H1 (cell line): ENCODE measurements around the gene AGPAT4. TPM values are rescaled to one million over a fixed set of nuclear protein-coding genes. Genes with fewer than 3 reads are reported as not detected.

Experiments used
- CTCF ChIA-PET: fragments of 300-600 bp; sonication (Branson Sonifier 250); formaldehyde crosslinking; loops from one replicate; lab custom pipeline; 2021; ENCODE audit not compliant: partially characterized antibody; lab: Charles Lee
- POLR2A ChIA-PET: fragments of 300-600 bp; sonication (Branson Sonifier 250); formaldehyde crosslinking; loops from one replicate; lab custom pipeline; 2021; ENCODE audit warnings: inconsistent platforms; ENCODE audit not compliant: partially characterized antibody; lab: Charles Lee
- DNase-seq, 2 experiments: peaks; one replicate each; pipeline versions ENCODE4 v3.0.0 to v3.0.0-alpha.2; 2010 to 2022; ENCODE audit warnings: low spot score in 2 of 2, low read depth in 1 of 2, mixed read lengths in 1 of 2
- FAIRE-seq: peaks from 2 replicates; lab custom pipeline; 2011; peaks lifted over from hg19 to GRCh38; lab: Jason Lieb, UNC
- H2AFZ ChIP-seq: 2 replicates; pipeline ENCODE4 v1.8.1; 2012; ENCODE audit warnings: low read length, inconsistent platforms
- H2AK5ac ChIP-seq: 2 replicates; pipeline ENCODE4 v1.6.1; 2013; ENCODE audit warnings: low read depth, low read length
- H2BK120ac ChIP-seq: replicated peaks from 2 replicates; pipeline ENCODE3; 2013; ENCODE audit warnings: low read depth, low read length, inconsistent platforms
- H2BK12ac ChIP-seq: 2 replicates; pipeline ENCODE4 v1.6.1; 2013; ENCODE audit warnings: low read depth, low read length
- H2BK15ac ChIP-seq: 2 replicates; pipeline ENCODE4 v1.6.1; 2013; ENCODE audit warnings: low read length
- H2BK20ac ChIP-seq: 2 replicates; pipeline ENCODE4 v1.6.1; 2013; ENCODE audit warnings: low read length
- H2BK5ac ChIP-seq: 2 replicates; pipeline ENCODE4 v1.6.1; 2013; ENCODE audit warnings: low read depth, low read length
- H3K14ac ChIP-seq: 2 replicates; pipeline ENCODE4 v1.6.1; 2013; ENCODE audit warnings: inconsistent platforms; ENCODE audit not compliant: insufficient read length
- H3K18ac ChIP-seq: 2 replicates; pipeline ENCODE4 v1.6.1; 2013; ENCODE audit warnings: low read length; ENCODE audit errors: extremely low read depth
- H3K23ac ChIP-seq: 2 replicates; pipeline ENCODE4 v1.6.1; 2013; ENCODE audit warnings: inconsistent platforms; ENCODE audit not compliant: insufficient read length
- H3K23me2 ChIP-seq: 2 replicates; pipeline ENCODE4 v1.6.1; 2013; ENCODE audit warnings: low read depth, low read length
- H3K27ac ChIP-seq: 2 replicates; pipeline ENCODE4 v1.6.1; 2011; ENCODE audit warnings: low read depth, low read length, inconsistent platforms
- H3K27me3 ChIP-seq, 4 experiments: replicated peaks in 1 of 4; 1 replicate in 1 of 4; 2 replicates in 3 of 4; pipeline versions ENCODE4 v1.6.1 to v1.8.1; 2011 to 2013; ENCODE audit warnings: low read length in 3 of 4, mild to moderate bottlenecking in 3 of 4, inconsistent platforms in 2 of 4, mixed read lengths in 2 of 4, moderate library complexity in 1 of 4; ENCODE audit not compliant: control insufficient read depth in 3 of 4, insufficient read depth in 3 of 4; ENCODE audit errors: extremely low read depth in 1 of 4
- H3K36me3 ChIP-seq, 4 experiments: 2 replicates each; pipeline versions ENCODE4 v1.6.1 to v1.8.1; 2011 to 2013; ENCODE audit warnings: mild to moderate bottlenecking in 4 of 4, low read length in 3 of 4, moderate library complexity in 2 of 4, control low read depth in 1 of 4, inconsistent platforms in 1 of 4; ENCODE audit not compliant: insufficient read depth in 4 of 4, control insufficient read depth in 2 of 4
- H3K4ac ChIP-seq: replicated peaks from 2 replicates; pipeline ENCODE3; 2013; ENCODE audit warnings: low read length, low read depth, mixed read lengths, inconsistent platforms; ENCODE audit not compliant: insufficient read length
- H3K4me1 ChIP-seq, 4 experiments: replicated peaks in 1 of 4; 1 replicate in 1 of 4; 2 replicates in 3 of 4; pipeline versions ENCODE4 v1.6.1 to v1.8.1; 2011 to 2013; ENCODE audit warnings: low read length in 3 of 4, inconsistent platforms in 2 of 4, mixed read lengths in 1 of 4; ENCODE audit not compliant: insufficient read depth in 4 of 4, control insufficient read depth in 3 of 4
- H3K4me2 ChIP-seq, 2 experiments: 2 replicates each; pipeline versions ENCODE4 v1.6.1 to v1.8.1; 2011 to 2013; ENCODE audit warnings: low read depth in 2 of 2, low read length in 2 of 2, control low read depth in 1 of 2, inconsistent platforms in 1 of 2, mild to moderate bottlenecking in 1 of 2; ENCODE audit not compliant: insufficient read depth in 1 of 2
- H3K4me3 ChIP-seq, 4 experiments: fragments of 200-600, 300-600 bp in 1 of 4; sonication (generic), shearing (Covaris generic), sonication (Bioruptor Twin) in 1 of 4; 2 replicates each; pipeline versions ENCODE4 v1.5.1 to v1.8.1; 2011 to 2016; ENCODE audit warnings: low read length in 4 of 4, low read depth in 3 of 4, control low read depth in 2 of 4, inconsistent platforms in 2 of 4, mild to moderate bottlenecking in 2 of 4, mixed read lengths in 1 of 4, moderate library complexity in 1 of 4; ENCODE audit not compliant: insufficient read depth in 2 of 4; ENCODE audit errors: extremely low read depth in 1 of 4
- H3K56ac ChIP-seq: replicated peaks from 2 replicates; pipeline ENCODE3; 2013; ENCODE audit warnings: low read depth, mild to moderate bottlenecking, mixed read lengths, low read length, inconsistent platforms; ENCODE audit not compliant: insufficient read length
- H3K79me1 ChIP-seq: 2 replicates; pipeline ENCODE4 v1.6.1; 2013; ENCODE audit warnings: low read depth, low read length, control low read depth
- H3K79me2 ChIP-seq, 2 experiments: 2 replicates each; pipeline versions ENCODE4 v1.6.1 to v1.8.1; 2012 to 2013; ENCODE audit warnings: low read length in 2 of 2, mild to moderate bottlenecking in 2 of 2, inconsistent platforms in 1 of 2; ENCODE audit not compliant: insufficient read depth in 2 of 2, control insufficient read depth in 1 of 2
- H3K9ac ChIP-seq, 4 experiments: replicated peaks in 1 of 4; 1 replicate in 1 of 4; 2 replicates in 3 of 4; pipeline versions ENCODE4 v1.6.1 to v1.8.1; 2011 to 2013; ENCODE audit warnings: low read depth in 3 of 4, low read length in 3 of 4, control low read depth in 2 of 4, mild to moderate bottlenecking in 2 of 4, moderate library complexity in 2 of 4, inconsistent platforms in 1 of 4; ENCODE audit errors: extremely low read depth in 1 of 4
- H3K9me3 ChIP-seq, 2 experiments: 2 replicates each; pipeline versions ENCODE4 v1.6.1 to v1.8.1; 2012 to 2013; ENCODE audit warnings: mild to moderate bottlenecking in 2 of 2, moderate library complexity in 2 of 2, control low read depth in 1 of 2, inconsistent platforms in 1 of 2, low read depth in 1 of 2, low read length in 1 of 2, mixed read lengths in 1 of 2; ENCODE audit not compliant: insufficient read depth in 2 of 2
- H4K20me1 ChIP-seq, 2 experiments: replicated peaks in 1 of 2; 2 replicates each; pipeline versions ENCODE3 to v1.8.1; 2011 to 2013; ENCODE audit warnings: inconsistent platforms in 2 of 2, low read length in 2 of 2, mild to moderate bottlenecking in 1 of 2; ENCODE audit not compliant: insufficient read depth in 2 of 2, control insufficient read depth in 1 of 2
- H4K5ac ChIP-seq: 2 replicates; pipeline ENCODE4 v1.6.1; 2013; ENCODE audit warnings: low read length, low read depth, mixed read lengths, inconsistent platforms; ENCODE audit not compliant: insufficient read length
- H4K8ac ChIP-seq: 2 replicates; pipeline ENCODE4 v1.8.0; 2013; ENCODE audit warnings: mild to moderate bottlenecking, moderate library complexity, low read length, inconsistent platforms; ENCODE audit not compliant: insufficient read depth; ENCODE audit errors: extremely low read depth
- H4K91ac ChIP-seq: replicated peaks from 2 replicates; pipeline ENCODE3; 2013; ENCODE audit warnings: low read length, mixed read lengths, inconsistent platforms; ENCODE audit not compliant: insufficient read length
- CBX8 ChIP-seq: fragments of 300-800, 300-1000 bp; sonication (generic); IDR thresholded peaks from 2 replicates; pipeline ENCODE4 v1.7.1; 2016; ENCODE audit warnings: low read depth, low read length, borderline replicate concordance
- NRF1 ChIP-seq: IDR thresholded peaks from 2 replicates; pipeline ENCODE4 v1.6.1; 2011; ENCODE audit warnings: mild to moderate bottlenecking, low read depth, low read length, improper control_type of control experiment
- POLR2A ChIP-seq, 2 experiments: IDR thresholded peaks; 1 replicate in 1 of 2; 2 replicates in 1 of 2; pipeline ENCODE4 v1.6.1; 2011; ENCODE audit warnings: low read depth in 2 of 2, low read length in 2 of 2, mild to moderate bottlenecking in 2 of 2; ENCODE audit errors: control extremely low read depth in 1 of 2
- ZNF274 ChIP-seq: IDR thresholded peaks from 2 replicates; pipeline ENCODE4 v1.7.0; 2012; ENCODE audit warnings: low read length, borderline replicate concordance; ENCODE audit errors: extremely low read depth
- WGBS, 2 experiments: shearing (Covaris generic) in 1 of 2; methylation state at CpG; one replicate each; pipeline versions ENCODE4 v1.1.6 to v1.1.7; 2013 to 2015; ENCODE audit warnings: low lambda C conversion rate in 2 of 2, mixed read lengths in 2 of 2, inconsistent platforms in 1 of 2, low coverage in 1 of 2, missing lambda C conversion rate in 1 of 2; ENCODE audit not compliant: insufficient replicate concordance in 2 of 2, insufficient coverage in 1 of 2, insufficient read length in 1 of 2; ENCODE audit errors: extremely low coverage in 1 of 2, missing lambda C conversion rate in 1 of 2; 5-methylcytosine and 5-hydroxymethylcytosine counted together
- polyA plus RNA-seq, 7 experiments: library from polyadenylated mRNA; depleted of rRNA in 3 of 7; stranded (reverse) in 5 of 7; unstranded in 2 of 7; fragments of >200 nt in 5 of 7; fragments of 200-250 nt in 2 of 7; gene quantifications; 1 replicate in 5 of 7; 2 replicates in 1 of 7; 4 replicates in 1 of 7; pipeline versions ENCODE4 v1.2.1 to v1.2.3, GENCODE V29; 2011 to 2013; ENCODE audit warnings: missing spikeins in 2 of 7, mixed read lengths in 2 of 7
- total RNA-seq: library from RNA; stranded (reverse); fragmentation: NEBNext Ultra II Directional; extraction: Animal tissue kit (Norgen Biotek cat#: 25700); gene quantifications from 2 replicates; pipeline ENCODE4 v1.2.1, GENCODE V29; 2021

AGPAT4 gene
- total and polyA plus RNA-seq, 2 of the 8 experiments (the other 6 are each of a cell fraction or from before 2014, with no cell fraction given): 13.5 to 23.8 TPM

- Histone ChIP-seq H2AFZ (no peak overlapping the region), H2BK120ac (no peak overlapping the region), H2BK15ac (no peak overlapping the region), H3K56ac (no peak overlapping the region), H3K14ac (no peak overlapping the region), H2BK5ac (no peak overlapping the region), H3K4me2 (no peak overlapping the region), H2BK20ac (no peak overlapping the region), H3K4ac (no peak overlapping the region), H3K4me1 (no peaks in the 10 kb centered on the region), H3K9ac (no peak overlapping the region), H4K5ac (no peak overlapping the region), H4K91ac (no peak overlapping the region), H3K4me3 (no peak overlapping the region), H3K9me3 (peaks cover 22 to 45% of the 10 kb centered on the region in 2 experiments), H3K36me3 (peaks cover 0 to 20% (median 9%) of the 10 kb centered on the region in 4 experiments; a peak in 5 of 8 replicates), H3K27ac (no peak overlapping the region), H3K23ac (no peak overlapping the region), H4K8ac (no peak overlapping the region), H3K27me3 (no peaks in the 10 kb centered on the region), H4K20me1 (no peaks in the 10 kb centered on the region), H2BK12ac (no peak overlapping the region), H3K18ac (no peak overlapping the region), H3K79me2 (peaks cover 5 to 33% of the 10 kb centered on the region in 2 experiments; a peak in 3 of 4 replicates), H2AK5ac (no peak overlapping the region), H3K79me1 (peaks cover 2% of the 10 kb centered on the region; the same call in 1 of the 2 replicates), H3K23me2 (no peaks in the 10 kb centered on the region)
- ChIA-PET POLR2A (no interaction called here), CTCF (no interaction called here)
- FAIRE-seq (no peak), DNase-seq (no peak)
- WGBS, 2 experiments: 94% methylated on average over 2 of the region's 2 CpGs; no CpG with 5 or more reads in 1 of the 2 experiments
- TF ChIP-seq CBX8 (no peak), NRF1 (no peak), ZNF274 (no peak), POLR2A (IDR thresholded peaks at IDR 0.05; ENCODE audit: control extremely low read depth in 1 of 2, low read depth in 2 of 2, low read length in 2 of 2) (no peak)
Measured at GRCh38 chr6:161210857-161211256, 63.0 kb downstream of the AGPAT4 start.
